ENCODE data around the gene MAF.

DNA sequence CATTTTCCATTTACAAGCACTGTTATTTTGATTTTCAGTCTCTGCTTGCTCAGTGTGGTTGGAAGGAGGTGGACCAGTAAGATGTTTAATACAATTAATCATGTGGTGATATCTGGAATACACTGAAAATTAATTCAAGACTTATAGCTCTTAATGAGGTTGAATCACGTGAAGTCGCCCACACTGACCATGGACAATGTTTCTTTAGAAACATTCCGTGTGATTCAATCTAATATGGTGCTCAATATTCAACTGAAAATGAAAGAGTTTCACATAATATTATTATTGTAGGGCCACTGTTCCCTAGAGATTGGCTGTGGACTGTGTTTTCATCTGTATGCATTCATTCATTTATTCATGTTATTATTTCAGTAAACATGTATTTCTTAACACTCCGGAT lies 45.2 kb upstream of the MAF start:
- TF ChIP-seq, protein P1, sequence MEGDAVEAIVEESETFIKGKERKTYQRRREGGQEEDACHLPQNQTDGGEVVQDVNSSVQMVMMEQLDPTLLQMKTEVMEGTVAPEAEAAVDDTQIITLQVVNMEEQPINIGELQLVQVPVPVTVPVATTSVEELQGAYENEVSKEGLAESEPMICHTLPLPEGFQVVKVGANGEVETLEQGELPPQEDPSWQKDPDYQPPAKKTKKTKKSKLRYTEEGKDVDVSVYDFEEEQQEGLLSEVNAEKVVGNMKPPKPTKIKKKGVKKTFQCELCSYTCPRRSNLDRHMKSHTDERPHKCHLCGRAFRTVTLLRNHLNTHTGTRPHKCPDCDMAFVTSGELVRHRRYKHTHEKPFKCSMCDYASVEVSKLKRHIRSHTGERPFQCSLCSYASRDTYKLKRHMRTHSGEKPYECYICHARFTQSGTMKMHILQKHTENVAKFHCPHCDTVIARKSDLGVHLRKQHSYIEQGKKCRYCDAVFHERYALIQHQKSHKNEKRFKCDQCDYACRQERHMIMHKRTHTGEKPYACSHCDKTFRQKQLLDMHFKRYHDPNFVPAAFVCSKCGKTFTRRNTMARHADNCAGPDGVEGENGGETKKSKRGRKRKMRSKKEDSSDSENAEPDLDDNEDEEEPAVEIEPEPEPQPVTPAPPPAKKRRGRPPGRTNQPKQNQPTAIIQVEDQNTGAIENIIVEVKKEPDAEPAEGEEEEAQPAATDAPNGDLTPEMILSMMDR (IDR thresholded peaks at IDR 0.05; ENCODE audit: poor library complexity) = no peak
- no peak for TF ChIP-seq EZH2 (IDR thresholded peaks at IDR 0.05; ENCODE audit: borderline replicate concordance)
